Activated CD4-positive, alpha-beta memory T cell treated with anti-CD3 and anti-CD28 coated beads, Interleukin-2, amount 10 ng/mL, durations not matched to agents 7 days and 5 days (primary cell): Measurements from ENCODE around the gene TRAPPC1. TPM values are rescaled to one million over a fixed set of nuclear protein-coding genes. Genes with fewer than 3 reads are reported as not detected.
A peak's percentile ranks its signal among the peaks of the same experiment; 100 is the strongest.

Experiments
- CTCF ChIA-PET: fragments of 350-600 bp; sonication (Branson Sonifier 250); formaldehyde crosslinking; loops from one replicate; lab custom pipeline; 2021; ENCODE audit warnings: antibody characterized with exemption, inconsistent platforms; lab: Charles Lee
- POLR2A ChIA-PET: fragments of 350-600 bp; sonication (Branson Sonifier 250); formaldehyde crosslinking; loops from one replicate; lab custom pipeline; 2021; ENCODE audit warnings: antibody characterized with exemption; lab: Charles Lee
- DNase-seq: peaks from one replicate; pipeline ENCODE4 v3.0.0-alpha.2; 2020
- H3K27ac Mint-ChIP-seq: one replicate; pipeline ENCODE4 v1.8.0; 2021; ENCODE audit warnings: mild to moderate bottlenecking, mixed read lengths
- H3K27me3 Mint-ChIP-seq: one replicate; pipeline ENCODE4 v1.8.0; 2021; ENCODE audit warnings: mixed read lengths
- H3K36me3 Mint-ChIP-seq: one replicate; pipeline ENCODE4 v1.8.0; 2021; ENCODE audit warnings: low read depth, mixed read lengths
- H3K4me1 Mint-ChIP-seq: one replicate; pipeline ENCODE4 v1.8.0; 2021; ENCODE audit warnings: mixed read lengths
- H3K4me3 Mint-ChIP-seq: one replicate; pipeline ENCODE4 v1.8.0; 2021; ENCODE audit warnings: mild to moderate bottlenecking, mixed read lengths
- H3K9me3 Mint-ChIP-seq: one replicate; pipeline ENCODE4 v1.8.0; 2021; ENCODE audit warnings: mixed read lengths
- total RNA-seq, 2 experiments: library from RNA; stranded (reverse); gene quantifications; one replicate each; pipeline ENCODE4 v1.2.3, GENCODE V29; 2021

Gene TRAPPC1
- total RNA-seq, 2 experiments from 2014 or later, result 238 to 244 TPM

DNA sequence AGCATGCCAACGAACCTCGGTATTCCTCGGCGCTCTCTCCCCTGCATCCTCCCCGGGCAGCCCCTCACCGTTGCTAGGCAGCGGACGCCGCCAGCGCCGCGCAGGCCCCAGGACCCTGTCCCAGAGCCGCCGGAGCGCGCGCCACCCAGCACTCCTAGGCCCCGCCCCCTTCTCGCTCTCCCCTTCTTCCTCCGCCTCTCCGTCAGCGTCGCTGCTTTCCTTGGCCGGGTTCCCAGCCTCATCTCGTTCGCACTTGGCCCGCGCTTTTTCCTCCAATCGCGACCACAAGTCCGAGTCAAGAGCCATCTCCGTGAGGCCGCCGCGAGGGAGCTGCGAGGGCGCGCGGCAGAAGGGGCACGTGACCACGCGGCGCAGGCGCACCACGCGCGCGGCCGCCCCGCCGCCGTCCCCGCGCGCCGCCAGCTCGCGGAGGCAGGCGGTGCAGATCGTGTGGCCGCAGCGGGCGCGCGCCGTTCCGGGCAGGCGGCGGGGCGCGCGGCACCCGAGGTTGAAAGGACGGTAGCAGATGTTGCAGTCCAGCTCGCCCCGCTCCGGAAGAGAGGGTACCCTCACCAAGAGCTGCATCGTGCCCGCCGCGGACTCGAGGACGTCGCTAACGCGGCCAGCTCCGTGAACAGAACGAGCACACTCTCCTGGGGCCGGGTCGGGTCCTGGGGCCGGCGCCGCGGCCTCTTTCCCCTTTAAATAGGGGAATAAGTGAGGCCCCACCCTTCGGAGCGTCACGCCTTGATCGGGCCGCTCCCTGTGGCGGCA, 15.9 kb downstream of the TRAPPC1 start, which contains the start of gene RNF227:
RNF227 (minus strand) TSS at position 679 of the 774 bp plus-strand sequence; CDS start at position 585, 94 bp downstream.
- ChIA-PET CTCF (interaction anchor here (0.7 to 7.9 kb wide), 15 partner anchors 14 to 144 kb away, joined by 3 to 90 read pairs (median 5); partner anchors contain the start of genes KCNAB3 and NAA38), POLR2A (interaction anchor here (0.5 to 10.4 kb wide), 21 partner anchors 9 to 344 kb away, joined by 3 to 144 read pairs (median 4); partner anchors contain the start of genes CHD3, CNTROB, KCNAB3 and NAA38)
- no peaks in the 10 kb centered on the region for H3K9me3 Mint-ChIP-seq
- H3K36me3 Mint-ChIP-seq, result peaks cover 17% of the 10 kb centered on the region
- peak; percentile 84 for DNase-seq
- peak within 1 kb of the TSS; percentile 88 for H3K27ac Mint-ChIP-seq
- H3K4me1 Mint-ChIP-seq, result peaks cover 35% of the 10 kb centered on the region
- peak within 1 kb of the TSS; percentile 90 for H3K4me3 Mint-ChIP-seq
- H3K27me3 Mint-ChIP-seq, result no peaks in the 10 kb centered on the region

DNA sequence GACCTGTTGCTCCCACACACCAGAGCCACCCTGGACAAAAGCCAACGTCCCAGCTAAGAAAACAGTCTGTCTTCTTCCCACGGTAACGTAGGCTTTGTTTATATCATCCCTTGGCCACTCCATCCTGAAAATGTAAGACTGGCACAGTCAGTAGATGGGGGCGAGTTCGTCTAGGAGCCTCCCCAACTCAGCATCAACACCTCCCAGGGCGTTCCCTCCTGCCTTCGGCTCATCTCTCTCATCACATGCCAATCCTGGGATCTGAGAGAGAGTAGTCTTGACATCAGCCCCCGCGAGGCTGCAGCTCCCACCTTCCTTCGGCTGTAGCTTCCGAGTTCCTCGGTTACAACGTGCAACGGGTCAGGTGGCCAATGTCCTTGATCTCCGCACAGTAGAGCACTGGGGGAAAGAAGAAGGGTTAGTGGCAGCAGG, 16.6 kb downstream of the TRAPPC1 start:
- no peaks in the 10 kb centered on the region for H3K27me3 Mint-ChIP-seq
- no peaks in the 10 kb centered on the region for H3K9me3 Mint-ChIP-seq
- ChIA-PET POLR2A (interaction anchor here (0.7 to 10.4 kb wide), 15 partner anchors 9 to 274 kb away, joined by 3 to 144 read pairs (median 5); partner anchors contain the start of genes CHD3, CNTROB, KCNAB3 and TP53), CTCF (interaction anchor here (0.9 to 7.9 kb wide), 11 partner anchors 14 to 145 kb away, joined by 3 to 90 read pairs (median 5); partner anchors contain the start of gene KCNAB3)
- peak overlapping the region; percentile 88 for H3K27ac Mint-ChIP-seq
- H3K36me3 Mint-ChIP-seq, result peaks cover 23% of the 10 kb centered on the region
- no peak for DNase-seq
- H3K4me1 Mint-ChIP-seq, result peaks cover 35% of the 10 kb centered on the region
- H3K4me3 Mint-ChIP-seq, result peak overlapping the region; percentile 90

DNA sequence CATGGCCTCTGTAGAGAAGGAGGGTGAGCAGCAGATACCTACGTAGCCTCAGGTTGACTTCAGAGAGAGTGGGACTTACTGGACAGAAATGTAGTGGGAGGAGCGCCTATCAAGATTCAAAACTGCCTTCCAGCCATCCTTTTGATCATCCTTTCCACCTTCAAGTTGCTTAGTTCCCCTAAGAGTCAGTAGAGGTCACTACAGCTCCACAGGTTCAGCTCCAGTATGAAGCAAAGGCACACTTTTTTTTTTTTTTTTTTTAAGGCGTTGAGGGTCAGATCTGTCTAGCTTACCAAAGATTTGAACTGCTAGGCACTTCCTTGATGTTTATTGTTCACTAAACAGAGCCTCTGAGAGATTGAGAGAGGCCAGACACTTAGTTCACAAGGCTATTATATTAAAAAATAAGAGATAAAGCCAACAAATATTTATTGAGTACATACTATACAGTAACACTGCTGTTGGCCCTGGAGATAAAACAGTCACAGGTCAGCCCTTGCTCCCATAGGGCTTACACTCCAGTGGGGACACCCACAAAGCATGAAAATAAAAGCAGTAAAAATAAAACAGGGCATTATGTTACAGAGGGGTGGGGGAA, 18.7 kb downstream of the TRAPPC1 start:
- Mint-ChIP-seq H3K4me1 (peaks cover 35% of the 10 kb centered on the region), H3K36me3 (peaks cover 40% of the 10 kb centered on the region), H3K27ac (peak overlapping the region; percentile 57), H3K9me3 (no peaks in the 10 kb centered on the region), H3K4me3 (no peak overlapping the region), H3K27me3 (no peaks in the 10 kb centered on the region)
- ChIA-PET CTCF (interaction anchor here (0.6 to 4.7 kb wide), 25 partner anchors 9 to 225 kb away, joined by 3 to 104 read pairs (median 5); partner anchors contain the start of genes CNTROB, GUCY2D, KCNAB3 and TRAPPC1), POLR2A (interaction anchor here (0.9 to 2.4 kb wide), 4 partner anchors 19 to 80 kb away, joined by 3 to 13 read pairs (median 8); partner anchors contain the start of genes CNTROB and TRAPPC1)
- peak; percentile 49 for DNase-seq

DNA sequence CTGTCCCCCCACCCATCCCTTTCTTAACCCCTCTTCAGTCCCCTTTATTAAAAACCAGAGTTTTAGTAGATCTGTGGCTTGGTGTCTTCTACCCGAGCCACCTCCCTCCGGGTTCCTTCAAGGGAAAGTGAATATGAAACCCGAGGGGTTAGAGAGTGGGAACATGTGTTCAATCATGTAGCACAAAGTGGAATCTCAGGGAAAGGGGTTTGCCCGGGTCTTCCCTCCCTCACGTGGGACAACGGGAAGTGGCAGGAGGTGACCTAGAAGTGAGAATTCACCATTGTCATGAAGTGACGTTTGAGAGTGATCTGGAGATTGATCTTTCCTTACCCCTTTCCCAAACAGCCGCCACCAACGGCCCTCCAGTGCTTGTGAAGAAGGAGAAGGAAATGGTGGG, 20.6 kb downstream of the TRAPPC1 start:
- ChIA-PET CTCF (interaction anchor here (2.8 to 4.7 kb wide), 3 partner anchors 77 to 130 kb away, joined by 10 to 104 read pairs (median 19); no protein-coding TSS in a partner anchor), POLR2A (no interaction called here)
- H3K4me3 Mint-ChIP-seq, result no peak overlapping the region
- no peaks in the 10 kb centered on the region for H3K27me3 Mint-ChIP-seq
- DNase-seq, result no peak
- H3K9me3 Mint-ChIP-seq, result no peaks in the 10 kb centered on the region
- peaks cover 25% of the 10 kb centered on the region for H3K4me1 Mint-ChIP-seq
- no peak overlapping the region for H3K27ac Mint-ChIP-seq
- H3K36me3 Mint-ChIP-seq, result peaks cover 58% of the 10 kb centered on the region

DNA sequence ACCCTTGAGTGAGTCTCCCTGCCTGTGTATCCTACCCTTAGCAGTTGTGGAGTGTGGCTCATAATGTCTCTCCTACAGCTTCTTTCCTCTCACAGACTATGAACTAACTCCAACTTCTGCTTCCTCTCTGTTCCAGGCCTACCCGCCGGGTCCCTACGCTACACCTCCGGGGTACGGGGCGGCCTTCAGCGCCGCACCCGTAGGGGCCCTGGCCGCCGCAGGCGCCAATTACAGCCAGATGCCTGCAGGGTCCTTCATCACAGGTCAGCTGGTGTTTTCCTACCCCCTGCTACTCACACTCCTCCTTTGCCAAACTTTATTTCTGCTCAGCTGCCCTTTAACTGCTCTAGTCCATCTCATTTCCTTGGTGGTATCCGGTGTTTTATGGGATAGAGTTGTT, 21.0 kb downstream of the TRAPPC1 start:
- Mint-ChIP-seq H3K36me3 (peaks cover 62% of the 10 kb centered on the region), H3K27ac (no peak overlapping the region), H3K27me3 (no peaks in the 10 kb centered on the region), H3K4me3 (no peak overlapping the region), H3K9me3 (no peaks in the 10 kb centered on the region), H3K4me1 (peaks cover 25% of the 10 kb centered on the region)
- no peak for DNase-seq
- ChIA-PET POLR2A (no interaction called here), CTCF (interaction anchor here (4.7 kb wide), 1 partner anchor 78 kb away, joined by 104 read pairs; no protein-coding TSS in a partner anchor)

DNA sequence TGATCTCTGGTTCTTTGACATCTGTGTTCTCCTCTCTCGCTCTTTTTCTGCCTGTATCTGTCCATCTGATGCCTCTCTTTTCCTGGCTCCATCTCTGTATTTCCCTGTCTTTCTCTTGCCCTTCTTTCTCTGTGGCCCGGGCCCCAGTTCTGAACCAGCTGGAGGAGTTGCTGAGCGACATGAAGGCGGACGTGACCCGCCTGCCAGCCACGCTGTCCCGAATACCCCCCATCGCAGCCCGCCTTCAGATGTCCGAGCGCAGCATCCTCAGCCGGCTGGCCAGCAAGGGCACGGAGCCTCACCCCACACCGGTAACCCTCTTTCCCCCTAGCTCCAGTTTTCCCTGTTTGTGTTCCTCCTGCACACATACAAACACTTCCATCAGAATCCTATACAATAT, 21.5 kb downstream of the TRAPPC1 start:
- H3K27ac Mint-ChIP-seq, result no peak overlapping the region

DNA sequence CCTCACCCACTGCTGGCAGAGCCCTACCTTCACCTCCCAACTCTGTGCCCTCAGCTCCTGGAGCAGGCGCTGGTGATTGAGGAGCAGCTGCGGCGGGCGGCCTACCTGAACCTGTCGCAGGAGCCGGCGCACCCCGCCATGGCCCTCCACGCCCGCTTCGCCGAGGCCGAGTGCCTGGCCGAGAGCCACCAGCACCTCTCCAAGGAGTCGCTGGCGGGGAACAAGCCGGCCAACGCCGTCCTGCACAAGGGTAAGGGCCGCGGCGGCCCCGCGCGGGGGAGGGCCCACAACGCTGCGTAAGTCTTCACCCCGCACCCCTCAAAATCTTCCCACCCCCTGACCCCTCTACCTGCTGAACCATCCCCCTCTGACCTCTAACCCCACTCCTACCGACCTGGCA, 22.7 kb downstream of the TRAPPC1 start:
- POLR2A ChIA-PET, result no interaction called here
- no peaks in the 10 kb centered on the region for H3K9me3 Mint-ChIP-seq
- no peak overlapping the region for H3K4me3 Mint-ChIP-seq
- H3K27ac Mint-ChIP-seq, result no peak overlapping the region
- H3K27me3 Mint-ChIP-seq, result no peaks in the 10 kb centered on the region
- peaks cover 12% of the 10 kb centered on the region for H3K4me1 Mint-ChIP-seq
- CTCF ChIA-PET, result no interaction called here
- peaks cover 75% of the 10 kb centered on the region for H3K36me3 Mint-ChIP-seq
- DNase-seq, result no peak

More for the DNA sequence above, 21.5 kb downstream of the TRAPPC1 start:
- Mint-ChIP-seq H3K9me3 (no peaks in the 10 kb centered on the region), H3K4me3 (no peak overlapping the region), H3K4me1 (peaks cover 21% of the 10 kb centered on the region), H3K27me3 (no peaks in the 10 kb centered on the region), H3K36me3 (peaks cover 65% of the 10 kb centered on the region)
- no peak for DNase-seq
- CTCF ChIA-PET, result interaction anchor here (4.7 kb wide), 1 partner anchor 78 kb away, joined by 104 read pairs; no protein-coding TSS in a partner anchor
- POLR2A ChIA-PET, result no interaction called here

DNA sequence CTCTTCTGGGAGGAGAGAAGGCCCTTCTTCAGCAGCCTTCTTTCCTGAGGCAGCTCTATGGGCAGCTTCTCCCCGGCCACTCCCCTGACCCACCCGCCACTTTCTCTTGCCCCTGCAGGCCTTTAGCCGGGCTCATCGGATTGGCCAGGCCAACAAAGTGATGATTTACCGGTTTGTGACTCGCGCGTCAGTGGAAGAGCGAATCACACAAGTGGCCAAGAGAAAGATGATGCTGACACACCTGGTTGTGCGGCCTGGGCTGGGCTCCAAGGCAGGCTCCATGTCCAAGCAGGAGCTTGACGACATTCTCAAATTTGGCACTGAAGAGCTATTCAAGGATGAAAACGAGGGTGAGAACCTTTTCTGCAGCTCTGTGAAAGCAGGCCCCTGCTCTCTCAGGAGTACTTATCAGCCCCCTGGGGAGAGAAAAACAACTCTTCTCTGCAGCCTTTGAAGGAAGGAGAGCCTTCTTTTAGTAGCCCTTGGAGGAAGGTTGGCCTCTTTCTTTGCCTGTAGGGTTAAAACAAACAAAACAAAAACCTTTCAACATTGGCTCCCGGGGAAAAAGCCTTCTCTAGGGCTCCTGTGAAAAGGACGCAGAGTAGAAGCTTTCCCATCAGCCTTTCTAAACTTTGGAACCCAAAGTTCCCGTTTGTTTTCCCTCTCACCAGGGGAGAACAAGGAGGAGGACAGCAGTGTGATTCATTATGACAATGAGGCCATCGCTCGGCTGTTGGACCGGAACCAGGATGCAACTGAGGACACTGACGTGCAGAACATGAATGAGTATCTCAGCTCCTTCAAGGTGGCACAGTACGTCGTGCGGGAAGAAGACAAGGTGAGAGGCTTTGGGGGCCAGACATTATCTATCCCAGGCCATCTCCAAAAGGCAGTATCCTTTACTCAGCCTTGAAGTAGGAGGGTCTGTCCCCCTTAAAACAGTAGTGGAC, 28.3 kb downstream of the TRAPPC1 start:
- POLR2A ChIA-PET, result no interaction called here

DNA sequence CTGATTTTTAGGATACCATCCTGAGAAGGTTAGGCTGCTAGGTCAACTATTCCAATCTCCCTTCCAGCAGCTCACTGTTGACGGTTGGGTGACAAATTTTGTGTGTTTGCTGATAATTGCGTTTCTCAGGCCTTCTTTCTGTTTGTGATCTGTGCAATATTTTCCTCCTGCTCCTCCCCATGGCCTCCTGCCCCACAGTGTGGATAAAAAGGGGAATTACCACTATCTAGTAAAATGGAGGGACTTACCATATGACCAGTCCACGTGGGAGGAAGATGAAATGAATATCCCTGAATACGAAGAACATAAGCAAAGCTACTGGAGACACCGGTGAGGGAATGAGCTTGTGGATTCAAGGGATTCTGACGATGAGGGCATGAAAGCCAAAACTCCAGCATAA, 34.0 kb downstream of the TRAPPC1 start:
- no peaks in the 10 kb centered on the region for H3K27me3 Mint-ChIP-seq
- no peak for DNase-seq
- H3K36me3 Mint-ChIP-seq, result peaks cover 88% of the 10 kb centered on the region
- ChIA-PET POLR2A (interaction anchor here (1.1 to 1.2 kb wide), 2 partner anchors 9 to 12 kb away, joined by 3 read pairs; partner anchors contain the start of gene CHD3), CTCF (interaction anchor here (0.6 to 2.5 kb wide), 6 partner anchors 23 to 143 kb away, joined by 3 to 13 read pairs (median 4); partner anchors contain the start of gene NAA38)
- no peak overlapping the region for H3K4me3 Mint-ChIP-seq
- H3K9me3 Mint-ChIP-seq, result no peaks in the 10 kb centered on the region
- H3K27ac Mint-ChIP-seq, result no peak overlapping the region
- H3K4me1 Mint-ChIP-seq, result peaks cover 5% of the 10 kb centered on the region

More for the DNA sequence above, 28.3 kb downstream of the TRAPPC1 start:
- no peaks in the 10 kb centered on the region for H3K9me3 Mint-ChIP-seq
- CTCF ChIA-PET, result interaction anchor here (1.5 to 1.7 kb wide), 2 partner anchors 10 to 86 kb away, joined by 3 to 6 read pairs; no protein-coding TSS in a partner anchor
- DNase-seq, result no peak
- H3K27ac Mint-ChIP-seq, result no peak overlapping the region
- H3K4me1 Mint-ChIP-seq, result no peaks in the 10 kb centered on the region
- peaks cover 91% of the 10 kb centered on the region for H3K36me3 Mint-ChIP-seq
- no peaks in the 10 kb centered on the region for H3K27me3 Mint-ChIP-seq
- H3K4me3 Mint-ChIP-seq, result no peak overlapping the region

DNA sequence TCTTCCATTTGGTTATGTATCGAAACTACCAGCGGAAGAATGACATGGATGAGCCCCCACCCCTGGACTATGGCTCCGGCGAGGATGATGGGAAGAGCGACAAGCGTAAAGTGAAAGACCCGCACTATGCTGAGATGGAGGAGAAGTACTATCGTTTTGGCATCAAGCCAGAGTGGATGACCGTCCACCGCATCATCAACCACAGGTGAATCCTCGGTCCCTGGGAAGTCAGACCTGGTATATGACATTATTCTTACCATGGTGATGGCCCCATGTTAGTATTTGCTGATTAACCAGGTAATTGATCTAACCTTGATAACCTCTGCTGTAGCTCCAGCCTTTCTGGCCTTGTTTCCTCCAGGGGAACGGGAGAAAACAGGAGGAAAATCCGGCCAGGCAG, 34.7 kb downstream of the TRAPPC1 start:
- Mint-ChIP-seq H3K36me3 (peaks cover 84% of the 10 kb centered on the region), H3K27ac (no peak overlapping the region), H3K4me3 (no peak overlapping the region), H3K27me3 (no peaks in the 10 kb centered on the region), H3K4me1 (peaks cover 5% of the 10 kb centered on the region), H3K9me3 (no peaks in the 10 kb centered on the region)
- POLR2A ChIA-PET, result no interaction called here
- CTCF ChIA-PET, result interaction anchor here (1.1 to 2.5 kb wide), 4 partner anchors 34 to 144 kb away, joined by 3 to 13 read pairs (median 6); partner anchors contain the start of gene NAA38
- DNase-seq, result no peak

DNA sequence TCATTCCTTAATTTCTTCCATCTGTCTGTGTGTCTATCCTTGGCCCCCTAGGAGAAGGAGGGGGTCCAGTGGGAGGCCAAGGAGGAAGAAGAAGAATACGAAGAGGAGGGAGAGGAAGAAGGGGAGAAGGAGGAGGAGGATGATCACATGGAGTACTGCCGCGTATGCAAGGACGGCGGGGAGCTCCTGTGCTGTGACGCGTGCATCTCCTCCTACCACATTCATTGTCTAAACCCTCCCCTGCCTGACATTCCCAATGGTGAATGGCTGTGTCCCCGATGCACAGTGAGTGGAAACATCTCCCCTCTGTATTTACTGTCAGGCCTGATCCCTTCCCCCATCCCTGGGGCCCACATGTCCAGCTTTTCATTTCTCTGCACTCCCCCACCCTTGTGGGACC, 36.9 kb downstream of the TRAPPC1 start:
- H3K4me3 Mint-ChIP-seq, result no peak overlapping the region
- POLR2A ChIA-PET, result no interaction called here
- H3K27me3 Mint-ChIP-seq, result no peaks in the 10 kb centered on the region
- no peak for DNase-seq
- peaks cover 5% of the 10 kb centered on the region for H3K4me1 Mint-ChIP-seq
- peak overlapping the region; percentile 32 for H3K27ac Mint-ChIP-seq
- CTCF ChIA-PET, result interaction anchor here (1.2 kb wide), 1 partner anchor 96 kb away, joined by 3 read pairs; no protein-coding TSS in a partner anchor
- H3K9me3 Mint-ChIP-seq, result no peaks in the 10 kb centered on the region
- H3K36me3 Mint-ChIP-seq, result peaks cover 83% of the 10 kb centered on the region
